Left lobe of liver (tissue), 2 donors: ENCODE measurements around the gene TRIM5. TPM values are rescaled to one million over a fixed set of nuclear protein-coding genes. Genes with fewer than 3 reads are reported as not detected.
"Not testable (repeated sequence)": the region's sequence is repeated elsewhere in the genome, so short reads cannot be mapped to it uniquely, and the experiment has no call there.

Source experiments
- ATAC-seq: fragments of 200-7000 bp; cut with Tn5 transposase; one replicate; pipeline ENCODE4 v1.9.1; 2020; ENCODE audit warnings: mild to moderate bottlenecking, moderate library complexity
- DNase-seq: peaks from one replicate; pipeline ENCODE4 v3.0.0-alpha.2; 2020; ENCODE audit warnings: low spot score
- total RNA-seq: library from RNA; stranded (reverse); gene quantifications from one replicate; pipeline ENCODE4 v1.2.1, GENCODE V29; 2021
- donor health status: DM: no; HTN: no; CAD: no; lungs with moderate emphysema.
- donor health status: DM: no; HTN: yes; CAD: no.

Gene TRIM5
- total RNA-seq, 1 donor from 2014 or later, result 19.4 TPM

DNA sequence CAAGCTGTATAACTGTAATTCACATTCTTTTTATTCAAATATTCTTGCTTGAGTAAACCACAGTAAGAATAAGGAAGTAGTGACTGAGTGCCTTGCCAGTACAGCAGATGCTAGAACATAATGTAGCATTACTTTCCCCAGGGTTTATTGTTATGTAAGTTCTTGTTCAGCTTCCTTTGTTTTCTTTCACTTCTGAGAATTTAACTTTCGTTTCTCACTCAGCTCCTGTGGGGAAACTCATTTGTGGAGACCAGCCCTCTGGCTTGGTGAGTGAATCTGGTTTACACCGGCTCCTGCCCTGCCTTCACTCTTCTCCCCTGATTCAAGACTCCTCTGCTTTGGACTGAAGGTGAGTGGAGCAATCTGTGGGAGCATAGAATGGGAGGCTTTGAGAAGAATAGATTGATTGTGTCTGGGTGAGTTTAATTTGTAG lies 4.7 kb upstream of the TRIM5 start, which contains the start of gene TRIM22:
Gene TRIM22, plus strand, starts transcription at position 240 of the 433 bp plus-strand sequence. CDS start 6,443 bp downstream, outside the sequence.
- ATAC-seq (peak; percentile 55), DNase-seq (no peak)

DNA sequence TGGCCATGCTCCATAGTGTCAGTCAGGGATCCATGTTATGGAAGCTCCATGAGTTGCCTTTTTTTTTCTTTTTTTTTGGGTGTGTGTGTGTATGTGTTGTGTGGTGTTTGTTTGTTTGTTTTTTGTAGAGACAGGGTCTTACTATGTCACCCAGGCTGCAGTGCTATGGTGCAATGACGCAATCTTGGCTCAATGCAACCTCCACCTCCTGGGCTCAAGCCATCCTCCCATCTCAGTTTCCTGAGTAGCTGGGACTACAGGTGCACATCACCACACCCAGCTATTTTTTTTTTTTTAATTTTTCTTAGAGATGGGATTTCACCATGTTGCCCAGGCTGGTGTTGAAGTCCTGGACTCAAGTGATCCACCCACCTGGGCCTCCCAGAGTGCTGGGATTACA lies 3.6 kb upstream of the TRIM5 start:
- ATAC-seq (no peak), DNase-seq (no peak)

GRCh38 chr11:5686426-5686825 lies 1.6 kb upstream of the TRIM5 start:
- ATAC-seq, result no peak
- DNase-seq, result no peak

DNA sequence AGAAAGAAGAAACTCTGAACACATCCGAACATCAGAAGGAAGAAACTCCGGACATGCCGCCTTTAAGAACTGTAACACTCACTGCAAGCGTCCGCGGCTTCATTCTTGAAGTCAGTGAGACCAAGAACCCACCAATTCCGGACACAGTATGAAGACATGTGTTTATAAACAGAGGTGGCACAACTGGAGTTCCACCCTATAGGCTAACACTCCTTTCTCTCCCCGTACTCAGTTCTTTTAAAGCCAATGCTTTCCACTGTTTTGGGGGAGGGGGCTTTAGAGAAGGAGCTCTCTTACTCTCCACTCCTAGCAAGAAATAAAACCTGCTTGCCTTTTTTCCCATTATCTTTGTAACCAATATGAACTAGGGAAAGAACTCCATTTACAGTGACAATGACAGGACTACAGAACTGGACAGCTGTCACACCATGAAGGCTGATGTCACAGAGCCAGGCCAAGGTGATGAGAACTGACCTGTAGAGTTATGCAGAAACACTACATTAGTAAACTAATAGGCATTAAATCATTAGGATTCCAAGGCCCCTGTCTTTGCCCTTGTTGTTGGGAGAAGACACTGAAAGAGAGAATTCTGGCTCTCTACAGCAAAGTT lies 733 bp downstream of the TRIM5 start:
- ATAC-seq (peak; percentile 23), DNase-seq (no peak)

- DNase-seq, ATAC-seq: not testable (repeated sequence)
Measured at GRCh38 chr11:5683620-5684019, 1.3 kb downstream of the TRIM5 start.

- not testable (repeated sequence) for ATAC-seq, DNase-seq
Measured at GRCh38 chr11:5682890-5683441, 1.9 kb downstream of the TRIM5 start.

- no peak for DNase-seq
- ATAC-seq, result no peak
Measured at GRCh38 chr11:5679811-5680210, 5.1 kb downstream of the TRIM5 start.

DNA sequence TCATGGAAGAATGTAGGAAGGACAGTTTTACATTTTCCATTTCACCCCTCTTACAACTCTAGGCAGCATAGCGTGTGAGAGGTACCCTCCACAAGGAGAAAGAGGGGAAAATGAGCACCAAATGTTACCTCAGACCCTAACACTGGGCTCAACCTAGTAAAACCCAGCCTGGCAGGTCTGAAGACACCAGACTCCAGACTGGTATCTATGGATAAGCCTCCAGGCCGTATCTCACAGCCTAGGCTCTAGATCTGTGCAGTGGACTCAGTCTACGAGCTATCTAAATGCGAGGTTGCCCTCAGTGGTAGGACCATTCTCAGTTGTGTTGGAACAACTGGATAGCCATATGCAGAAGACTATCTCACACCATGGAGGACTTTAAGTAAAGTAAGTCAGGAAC lies 10.5 kb downstream of the TRIM5 start:
- ATAC-seq (no peak), DNase-seq (no peak)

DNA sequence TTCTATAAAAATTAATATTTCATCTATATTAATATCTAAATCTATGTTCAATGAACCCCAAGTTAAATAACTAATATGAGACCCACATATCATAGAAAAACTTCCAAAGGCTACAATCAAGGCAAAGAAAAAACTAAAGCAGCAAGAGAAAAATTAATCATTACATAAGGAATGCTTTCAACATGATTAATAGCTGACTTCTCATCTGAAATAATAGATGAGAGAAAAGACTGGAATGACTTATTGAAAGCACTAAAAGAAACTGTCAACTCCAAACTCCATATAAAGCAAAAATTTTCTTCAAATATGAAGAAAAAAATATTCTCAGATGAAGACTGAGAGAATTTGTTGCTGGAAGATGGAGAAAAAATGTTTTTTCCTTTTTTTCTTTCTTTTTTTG lies 13.0 kb downstream of the TRIM5 start:
- no peak for ATAC-seq
- no peak for DNase-seq

GRCh38 chr11:5666402-5666793 lies 18.5 kb downstream of the TRIM5 start:
- DNase-seq (no peak), ATAC-seq (no peak)

GRCh38 chr11:5665746-5666401 lies 19.0 kb downstream of the TRIM5 start:
- no peak for ATAC-seq
- no peak for DNase-seq

DNA sequence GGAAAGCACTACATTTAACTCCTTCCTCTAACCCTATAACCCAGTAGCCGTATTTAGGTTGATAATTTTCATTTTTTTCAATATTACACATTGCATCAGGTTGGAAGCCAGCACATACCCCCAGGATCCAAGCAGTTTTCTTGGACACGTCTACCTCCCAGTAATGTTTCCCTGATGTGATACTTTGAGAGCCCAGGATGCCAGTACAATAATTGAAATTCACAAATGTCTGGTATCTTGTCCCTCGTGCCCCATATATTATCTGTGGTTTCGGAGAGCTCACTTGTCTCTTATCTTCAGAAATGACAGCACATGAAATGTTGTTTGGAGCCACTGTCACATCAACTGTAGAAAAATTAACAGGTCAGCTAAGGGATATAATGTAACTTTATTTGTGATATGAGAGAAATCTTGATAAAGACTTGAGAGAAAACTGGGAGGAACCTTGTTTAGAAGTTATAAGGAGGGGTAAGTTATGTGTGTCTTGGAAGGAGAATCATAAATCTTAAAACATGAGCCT lies 19.8 kb downstream of the TRIM5 start:
- DNase-seq (no peak), ATAC-seq (no peak)

DNA sequence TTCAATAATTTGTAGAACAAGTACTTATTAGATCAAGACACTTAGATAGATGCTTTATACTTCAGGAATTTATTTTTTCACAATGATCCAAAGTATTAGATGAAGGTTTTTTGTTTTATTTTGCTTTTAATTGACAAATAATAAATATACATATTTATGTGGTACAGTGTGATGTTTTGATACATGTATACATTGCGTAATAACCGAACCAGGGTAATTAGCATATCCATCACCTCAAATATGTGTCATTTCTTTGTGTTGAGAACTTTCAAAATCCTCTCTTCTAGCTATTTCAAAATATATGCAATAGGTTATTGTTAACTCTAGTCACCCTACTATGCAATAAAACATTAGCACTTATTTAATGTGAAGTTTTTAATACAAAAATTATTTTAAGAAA lies 21.4 kb downstream of the TRIM5 start:
- no peak for DNase-seq
- no peak for ATAC-seq

DNA sequence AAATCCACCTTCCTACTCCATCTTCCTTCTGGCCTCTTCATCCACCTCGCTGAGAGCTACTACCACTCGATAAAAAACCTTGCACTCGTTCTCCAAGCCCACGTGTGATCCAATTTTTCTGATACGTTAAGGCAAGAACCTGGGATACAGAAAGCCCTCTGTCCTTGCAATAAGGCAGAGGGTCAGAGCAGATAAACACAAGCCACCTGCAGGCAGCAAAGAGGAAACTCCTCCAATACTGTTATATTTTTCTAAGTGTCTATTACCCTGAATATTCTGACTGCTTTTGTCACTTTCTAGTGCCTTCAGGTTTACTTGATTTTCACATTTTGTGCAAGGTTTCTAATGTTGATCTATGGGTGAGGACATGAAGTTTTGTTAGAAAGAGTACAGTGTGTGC lies 26.6 kb downstream of the TRIM5 start:
- ATAC-seq, result no peak
- DNase-seq, result no peak

GRCh38 chr11:5656956-5657355 lies 27.9 kb downstream of the TRIM5 start:
- not testable (repeated sequence) for DNase-seq, ATAC-seq

- DNase-seq (no peak), ATAC-seq (no peak)
Measured at GRCh38 chr11:5655474-5655873, 29.4 kb downstream of the TRIM5 start.

GRCh38 chr11:5646139-5646538 lies 38.7 kb downstream of the TRIM5 start:
- no peak for ATAC-seq
- DNase-seq, result no peak

- ATAC-seq (no peak), DNase-seq (no peak)
Measured at GRCh38 chr11:5643585-5643984, 41.3 kb downstream of the TRIM5 start.

GRCh38 chr11:5639953-5640352 lies 44.9 kb downstream of the TRIM5 start:
- ATAC-seq, result no peak
- no peak for DNase-seq

GRCh38 chr11:5631969-5632635 lies 52.8 kb downstream of the TRIM5 start:
- no peak for DNase-seq
- no peak for ATAC-seq

DNA sequence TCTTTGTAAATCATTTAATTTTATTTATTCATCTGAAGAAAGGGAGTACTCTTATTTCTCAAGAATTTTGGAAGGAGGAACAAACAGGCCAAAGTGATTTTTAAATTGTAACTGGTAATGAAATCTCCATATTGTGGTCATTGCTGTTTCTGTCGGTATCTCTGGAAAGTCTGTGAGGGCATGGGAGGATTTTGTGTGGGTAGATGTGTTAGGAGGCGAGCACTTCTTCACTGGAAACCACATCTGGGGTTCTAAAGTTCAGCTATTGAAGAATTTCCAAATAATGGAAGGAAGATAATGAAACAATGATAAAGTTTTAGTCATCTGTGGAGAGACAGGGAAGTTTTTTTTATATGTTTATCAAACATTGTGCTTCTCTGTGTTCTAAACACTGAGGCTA lies 53.5 kb downstream of the TRIM5 start:
- DNase-seq (no peak), ATAC-seq (no peak)

DNA sequence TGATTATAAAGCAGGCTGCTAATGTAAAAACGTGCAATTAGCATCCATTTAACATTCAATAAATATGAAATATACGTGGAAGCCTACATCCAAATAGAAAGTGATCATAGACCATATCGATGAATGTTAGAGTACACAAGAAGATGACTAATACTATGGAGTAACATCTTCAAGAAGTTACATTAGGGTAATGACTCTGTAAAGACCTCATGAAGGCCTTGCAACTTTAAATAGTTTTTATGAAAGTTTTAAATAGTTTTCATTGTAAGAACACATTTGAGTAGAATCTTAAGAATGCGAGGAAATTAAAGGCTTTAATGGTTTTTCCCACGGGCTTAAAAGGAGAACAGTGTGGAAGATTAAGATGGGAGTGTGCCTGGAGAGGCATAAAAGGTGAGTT lies 58.7 kb downstream of the TRIM5 start:
- DNase-seq (no peak), ATAC-seq (no peak)
